HAP-1 (cell line): ENCODE measurements around the gene SMYD5.

ENCODE experiments used
- DNase-seq, 2 experiments: peaks; one replicate each; pipeline ENCODE4 v3.0.0-alpha.2; 2016 to 2020; ENCODE audit warnings: low spot score in 2 of 2
- H3K27me3 ChIP-seq: fragments of 250-450 bp; sonication (Bioruptor Pico); 2 replicates; pipeline ENCODE4 v1.5.1; 2020; ENCODE audit warnings: low read depth, mild to moderate bottlenecking, moderate library complexity
- H3K36me3 ChIP-seq: fragments of 250-450 bp; sonication (Bioruptor Pico); replicated peaks from 2 replicates; pipeline ENCODE4 v1.5.1; 2020; ENCODE audit warnings: mild to moderate bottlenecking
- H3K4me1 ChIP-seq: fragments of 250-450 bp; sonication (Bioruptor Pico); 2 replicates; pipeline ENCODE4 v1.5.1; 2020; ENCODE audit warnings: mild to moderate bottlenecking
- H3K4me3 ChIP-seq: fragments of 250-450 bp; sonication (Bioruptor Pico); 2 replicates; pipeline ENCODE4 v1.5.1; 2020; ENCODE audit warnings: mild to moderate bottlenecking, moderate library complexity
- H3K9me3 ChIP-seq: fragments of 250-450 bp; sonication (Bioruptor Pico); 2 replicates; pipeline ENCODE4 v1.5.1; 2020; ENCODE audit warnings: mild to moderate bottlenecking, moderate library complexity
- in situ Hi-C: fragments of 300-500 bp; cut with MboI; formaldehyde crosslinking; loops from 3 replicates; pipeline ENCODE4 v1.14.3; 2020; ENCODE audit warnings: low sequenced_read_pairs, inconsistent platforms, mixed read lengths

Gene SMYD5

GRCh38 chr2:73215254-73215653, 1.2 kb downstream of the SMYD5 start:
- H3K4me3 ChIP-seq: peak overlapping the region; percentile 93
- H3K36me3 ChIP-seq: no peaks in the 10 kb centered on the region; the same call in 1 of the 2 replicates
- no peak for DNase-seq
- H3K4me1 ChIP-seq: peaks cover 16% of the 10 kb centered on the region
- H3K27me3 ChIP-seq: no peaks in the 10 kb centered on the region
- in situ Hi-C loops: no loop called here
- no peaks in the 10 kb centered on the region for H3K9me3 ChIP-seq

DNA sequence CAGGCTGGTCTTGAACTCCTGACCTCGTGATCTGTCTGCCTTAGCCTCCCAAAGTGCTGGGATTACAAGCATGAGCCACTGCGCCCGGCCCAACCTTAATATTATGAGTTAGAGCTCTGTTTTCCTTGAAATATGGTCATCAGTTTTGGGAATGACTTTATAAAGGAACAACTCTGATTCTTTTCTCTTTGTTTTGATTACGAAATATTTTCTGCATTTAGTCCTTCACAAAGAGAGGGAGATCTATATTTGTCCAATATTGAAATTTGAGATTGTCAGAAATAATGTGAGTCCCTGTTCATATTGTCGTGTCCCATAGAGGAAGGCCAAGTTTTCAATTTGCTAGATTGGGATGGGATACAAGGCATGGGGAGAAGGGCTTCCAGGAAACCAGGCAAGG, 3.1 kb downstream of the SMYD5 start:
- Histone ChIP-seq H3K27me3 (no peaks in the 10 kb centered on the region), H3K36me3 (no peaks in the 10 kb centered on the region; the same call in 1 of the 2 replicates), H3K4me1 (peaks cover 15% of the 10 kb centered on the region), H3K4me3 (no peak overlapping the region), H3K9me3 (no peaks in the 10 kb centered on the region)
- DNase-seq: no peak
- in situ Hi-C loops: no loop called here

DNA sequence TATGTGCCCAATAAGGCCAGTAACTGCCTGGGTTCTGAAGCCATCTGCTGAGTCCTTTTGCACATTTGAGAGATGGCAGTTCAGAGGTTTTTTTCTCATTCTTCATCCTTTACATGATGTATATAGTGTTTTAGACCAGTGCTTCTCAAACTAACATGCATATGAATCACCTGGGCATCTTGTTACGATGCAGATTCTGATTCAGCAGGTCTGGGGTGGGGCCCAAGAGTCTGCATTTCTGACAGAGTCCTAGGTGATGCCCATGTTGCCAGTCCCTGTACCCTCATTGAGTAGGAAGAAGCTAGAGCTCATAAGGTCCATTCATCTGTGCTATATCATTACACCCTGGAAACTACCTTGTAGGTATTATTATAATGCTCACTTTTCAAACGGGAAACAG, 3.8 kb downstream of the SMYD5 start:
- peaks cover 2% of the 10 kb centered on the region; the same call in 1 of the 2 replicates for H3K36me3 ChIP-seq
- DNase-seq: no peak
- in situ Hi-C loops: no loop called here
- no peaks in the 10 kb centered on the region for H3K9me3 ChIP-seq
- H3K4me3 ChIP-seq: no peak overlapping the region
- peaks cover 10% of the 10 kb centered on the region for H3K4me1 ChIP-seq
- H3K27me3 ChIP-seq: no peaks in the 10 kb centered on the region

DNA sequence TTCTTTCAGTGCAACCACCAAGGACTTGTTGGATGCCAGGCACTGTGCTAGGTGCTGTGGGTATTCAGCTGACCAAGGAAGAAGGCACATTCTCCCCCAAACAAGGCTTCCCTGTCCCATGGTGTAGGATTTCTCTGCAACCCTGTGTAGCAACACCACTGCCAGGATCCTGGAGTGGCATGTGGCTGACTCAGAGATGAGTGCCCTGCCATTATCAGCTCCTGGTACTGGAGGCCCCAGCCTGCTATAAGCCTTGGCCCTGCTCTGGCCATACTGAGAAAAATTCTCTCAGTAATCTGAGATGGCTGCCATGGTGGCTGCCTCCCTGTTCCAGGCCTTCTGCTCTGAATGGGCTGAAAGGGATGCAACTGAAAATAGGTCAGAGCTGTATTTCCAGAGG, 4.3 kb downstream of the SMYD5 start:
- no peaks in the 10 kb centered on the region for H3K9me3 ChIP-seq
- in situ Hi-C loops: no loop called here
- H3K27me3 ChIP-seq: no peaks in the 10 kb centered on the region
- H3K4me3 ChIP-seq: no peak overlapping the region
- no peak for DNase-seq
- peaks cover 7% of the 10 kb centered on the region for H3K36me3 ChIP-seq
- peaks cover 8% of the 10 kb centered on the region for H3K4me1 ChIP-seq

DNA sequence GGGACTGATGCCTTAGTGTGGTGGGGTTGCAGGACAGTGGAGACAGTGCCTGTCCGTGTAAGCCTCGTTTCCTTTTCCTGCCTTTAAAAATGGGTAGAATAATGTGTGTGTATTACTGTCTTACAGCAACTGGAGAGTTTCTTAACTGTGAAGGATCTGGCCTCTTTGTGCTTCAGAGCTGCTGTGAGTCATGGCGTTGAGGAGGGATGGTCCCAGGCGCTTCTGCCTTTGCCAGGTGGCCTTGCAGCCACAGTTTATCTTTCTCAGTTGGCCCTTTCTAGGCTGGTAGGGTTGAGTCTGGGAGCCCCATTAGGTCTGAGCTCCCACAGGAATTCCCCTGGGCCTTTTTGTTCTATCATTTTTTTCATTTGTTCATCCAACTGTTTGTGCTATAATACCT, 9.8 kb downstream of the SMYD5 start:
- DNase-seq: no peak
- Histone ChIP-seq H3K4me3 (no peak overlapping the region), H3K4me1 (no peaks in the 10 kb centered on the region), H3K27me3 (no peaks in the 10 kb centered on the region), H3K36me3 (peaks cover 25% of the 10 kb centered on the region), H3K9me3 (no peaks in the 10 kb centered on the region)
- in situ Hi-C loops: no loop called here

GRCh38 chr2:73225513-73226360, 11.7 kb downstream of the SMYD5 start:
- in situ Hi-C loops: no loop called here
- Histone ChIP-seq H3K9me3 (no peaks in the 10 kb centered on the region), H3K27me3 (no peaks in the 10 kb centered on the region), H3K36me3 (peaks cover 31% of the 10 kb centered on the region), H3K4me3 (no peak overlapping the region), H3K4me1 (no peaks in the 10 kb centered on the region)
- DNase-seq: no peak

GRCh38 chr2:73227086-73227485, 13.0 kb downstream of the SMYD5 start:
- in situ Hi-C loops: no loop called here
- DNase-seq: no peak
- peaks cover 31% of the 10 kb centered on the region for H3K36me3 ChIP-seq

DNA sequence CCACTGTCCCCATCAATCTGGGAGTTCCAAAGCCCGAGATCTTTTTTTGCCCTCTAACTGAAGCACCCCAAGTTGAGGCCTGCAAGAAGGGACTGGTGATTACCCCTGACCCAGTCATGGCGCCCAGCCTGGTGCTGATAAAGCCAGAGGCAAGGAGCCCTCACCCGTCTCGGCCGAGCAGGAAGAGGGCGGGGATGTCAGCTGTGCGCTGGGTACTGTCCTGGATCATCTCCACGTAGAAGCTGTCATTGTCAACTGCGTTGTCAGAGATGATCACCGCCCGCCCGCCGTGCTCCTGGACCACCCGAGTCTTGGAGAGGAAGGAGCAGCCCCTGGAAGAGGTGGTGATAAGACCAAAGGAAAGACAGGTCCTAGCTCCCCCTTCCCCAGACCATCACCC, 14.6 kb downstream of the SMYD5 start:
- H3K9me3 ChIP-seq: no peaks in the 10 kb centered on the region
- DNase-seq: no peak
- H3K36me3 ChIP-seq: peaks cover 20% of the 10 kb centered on the region
- H3K27me3 ChIP-seq: no peaks in the 10 kb centered on the region
- H3K4me3 ChIP-seq: no peak overlapping the region
- in situ Hi-C loops: no loop called here
- H3K4me1 ChIP-seq: no peaks in the 10 kb centered on the region

More at GRCh38 chr2:73227086-73227485, 13.0 kb downstream of the SMYD5 start:
- H3K4me3 ChIP-seq: no peak overlapping the region
- no peaks in the 10 kb centered on the region for H3K4me1 ChIP-seq
- no peaks in the 10 kb centered on the region for H3K27me3 ChIP-seq
- no peaks in the 10 kb centered on the region for H3K9me3 ChIP-seq

- in situ Hi-C loops: no loop called here
- peaks cover 24% of the 10 kb centered on the region for H3K36me3 ChIP-seq
- no peaks in the 10 kb centered on the region for H3K27me3 ChIP-seq
- peaks cover 10% of the 10 kb centered on the region for H3K4me1 ChIP-seq
- H3K4me3 ChIP-seq: peak overlapping the region; percentile 97
- peak in 1 of 2 experiments; percentile 48 for DNase-seq
- H3K9me3 ChIP-seq: no peaks in the 10 kb centered on the region
Observed at GRCh38 chr2:73232403-73233153, 18.5 kb downstream of the SMYD5 start.

- Histone ChIP-seq H3K36me3 (peaks cover 24% of the 10 kb centered on the region), H3K27me3 (no peaks in the 10 kb centered on the region), H3K9me3 (no peaks in the 10 kb centered on the region), H3K4me3 (peak within 1 kb of the TSS; percentile 97), H3K4me1 (peaks cover 18% of the 10 kb centered on the region)
- peak; percentile 98 to 99 for DNase-seq
- in situ Hi-C loops: no loop called here
Observed at GRCh38 chr2:73233154-73233931, 19.3 kb downstream of the SMYD5 start, which contains the start of gene PRADC1. TSS of gene PRADC1 (minus strand) at chr2:73233239. CDS start at chr2:73233160, 79 bp downstream.

GRCh38 chr2:73233932-73234832, 20.1 kb downstream of the SMYD5 start, which contains the start of gene CCT7:
TSS of gene CCT7 (plus strand) at chr2:73234308. CDS start at chr2:73234379, 71 bp downstream.
- Histone ChIP-seq H3K36me3 (peaks cover 32% of the 10 kb centered on the region), H3K4me1 (peaks cover 21% of the 10 kb centered on the region), H3K9me3 (no peaks in the 10 kb centered on the region), H3K4me3 (peak within 1 kb of the TSS; percentile 97), H3K27me3 (no peaks in the 10 kb centered on the region)
- DNase-seq: peak; percentile 81 to 90
- in situ Hi-C loops: no loop called here

DNA sequence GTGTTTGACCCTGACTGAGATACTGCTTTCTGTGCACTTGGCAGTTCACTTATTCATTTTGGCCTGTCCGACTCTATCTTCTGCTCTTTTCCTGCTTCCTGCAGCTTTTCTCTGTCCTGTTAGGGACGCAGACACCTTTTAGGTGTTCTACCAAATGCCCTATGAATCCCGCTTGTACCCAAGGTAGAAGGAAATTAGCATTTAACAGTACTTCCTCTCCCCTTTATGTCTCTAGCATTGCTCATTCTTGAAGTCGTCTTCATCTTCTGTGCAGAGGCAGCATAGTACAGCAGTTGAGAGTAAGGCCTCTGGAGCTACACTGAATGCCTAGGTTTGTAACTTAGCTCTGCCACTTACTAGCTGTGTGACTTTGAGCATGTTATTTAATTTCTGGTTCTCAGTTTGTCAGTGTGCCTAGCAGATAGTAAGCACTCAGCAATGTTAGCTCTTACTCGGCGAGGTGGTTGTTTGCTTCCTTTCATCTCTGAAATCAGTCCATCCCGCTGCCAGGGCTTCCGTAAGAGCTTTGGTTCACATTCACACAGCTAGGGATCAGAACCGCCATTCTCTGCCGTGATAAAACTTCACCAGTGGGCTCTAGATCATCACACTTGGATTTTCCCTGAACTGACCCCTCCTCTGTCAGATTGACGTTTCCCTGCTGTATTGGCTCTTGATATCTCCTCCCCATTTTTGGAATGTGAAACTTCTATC, 21.4 kb downstream of the SMYD5 start:
- Histone ChIP-seq H3K4me3 (peak overlapping the region; percentile 97), H3K4me1 (peaks cover 21% of the 10 kb centered on the region), H3K9me3 (no peaks in the 10 kb centered on the region), H3K36me3 (peaks cover 39% of the 10 kb centered on the region), H3K27me3 (no peaks in the 10 kb centered on the region)
- in situ Hi-C loops: no loop called here
- no peak for DNase-seq
